Adrenal gland (tissue), 5 donors: ENCODE measurements around the gene RBM19.

Experiments used
- CTCF ChIP-seq, 6 experiments: fragments of 450-650 bp in 4 of 6; fragments of 200-600 bp in 2 of 6; sonication (generic) in 1 of 6; IDR thresholded peaks; 1 replicate in 5 of 6; 2 replicates in 1 of 6; pipeline versions ENCODE4 v1.5.1 to v1.8.0; 2016 to 2021; ENCODE audit warnings: antibody characterized with exemption in 6 of 6, mild to moderate bottlenecking in 2 of 6, moderate library complexity in 1 of 6
- POLR2A ChIP-seq, 2 donors: fragments of 450-650 bp; IDR thresholded peaks; one replicate each; pipeline ENCODE4 v1.6.1; 2017; ENCODE audit warnings: antibody characterized with exemption in 2 of 2, mild to moderate bottlenecking in 2 of 2, moderate library complexity in 1 of 2
- donor health status: DM: no; HTN: no; CAD: no.

DNA sequence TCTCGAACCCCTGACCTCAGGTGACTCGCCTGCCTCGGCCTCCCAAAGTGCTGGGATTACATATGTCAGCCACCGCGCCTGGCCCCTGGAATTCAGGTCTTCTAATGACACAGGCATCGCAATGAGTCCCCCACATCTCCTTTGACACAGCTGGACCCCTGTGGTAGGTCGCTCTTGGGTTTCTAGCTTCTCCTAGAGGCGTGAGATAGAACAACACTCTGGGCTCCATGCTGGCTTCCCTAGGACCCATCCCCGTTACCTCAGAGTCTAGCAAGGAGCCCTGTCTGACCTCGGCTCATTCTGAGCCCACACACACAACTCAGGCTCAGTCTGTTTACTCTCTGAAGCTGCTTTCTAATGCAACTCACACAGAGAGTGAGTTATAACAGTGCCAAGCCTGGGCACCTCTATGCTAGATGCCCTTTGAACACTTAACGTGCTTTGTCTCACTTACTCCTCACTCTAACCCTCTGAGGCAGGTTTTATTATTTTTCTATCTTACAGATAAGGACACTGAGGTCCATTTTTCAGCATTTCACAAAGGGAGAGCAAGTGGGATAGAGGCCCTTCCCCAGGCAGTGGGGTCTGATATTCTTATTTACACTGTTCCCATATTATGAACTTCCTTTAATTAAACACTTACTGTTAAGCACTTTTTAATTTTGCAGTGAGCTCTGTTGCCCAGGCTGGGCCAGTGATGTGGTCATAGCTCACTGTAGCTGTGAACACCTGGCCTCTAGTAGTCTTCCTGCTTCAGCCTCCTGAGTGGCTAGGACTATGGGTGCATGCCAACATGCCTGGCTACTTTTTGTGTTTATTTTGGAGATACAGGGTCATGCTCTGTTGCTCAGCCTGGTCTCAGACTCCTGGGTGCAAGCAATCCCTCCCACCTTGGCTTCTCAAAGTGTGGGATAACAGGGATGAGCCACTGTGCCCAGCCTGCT, 40.6 kb upstream of the RBM19 start:
- TF ChIP-seq CTCF (IDR thresholded peaks at IDR 0.05), result no peak
- TF ChIP-seq POLR2A (IDR thresholded peaks at IDR 0.05), result no peak
